ENCODE results near the gene TPSAB1.
"Not testable (repeated sequence)": the region's sequence is repeated elsewhere in the genome, so short reads cannot be mapped to it uniquely, and the experiment has no call there.

The TPSAB1 gene

GRCh38 chr16:1223355-1224214 lies 16.9 kb upstream of the TPSAB1 start:
- no peak for DNase-seq (ENCODE audit: low read depth)

GRCh38 chr16:1224558-1224957 lies 15.9 kb upstream of the TPSAB1 start:
- no peak for DNase-seq (ENCODE audit: low read depth)

GRCh38 chr16:1225051-1225451 lies 15.5 kb upstream of the TPSAB1 start, which contains the start of gene TPSG1:
TSS of gene TPSG1 (minus strand) at chr16:1225268. CDS start at chr16:1225252, 16 bp downstream.
- DNase-seq (ENCODE audit: low read depth), result no peak

GRCh38 chr16:1225728-1226311 lies 14.7 kb upstream of the TPSAB1 start:
- not testable (repeated sequence) for DNase-seq (ENCODE audit: low read depth)

GRCh38 chr16:1226692-1227091 lies 13.8 kb upstream of the TPSAB1 start:
- DNase-seq (ENCODE audit: low read depth), result not testable (repeated sequence)

GRCh38 chr16:1228227-1228626 lies 12.3 kb upstream of the TPSAB1 start:
- not testable (repeated sequence) for DNase-seq (ENCODE audit: low read depth)

GRCh38 chr16:1229476-1229875 lies 11.0 kb upstream of the TPSAB1 start:
- not testable (repeated sequence) for DNase-seq (ENCODE audit: low read depth)

GRCh38 chr16:1230084-1230470 lies 10.4 kb upstream of the TPSAB1 start, which contains the start of gene TPSB2:
TSS of gene TPSB2 (minus strand) at chr16:1230184. CDS start at chr16:1229951, 233 bp downstream.
- not testable (repeated sequence) for DNase-seq (ENCODE audit: low read depth)

GRCh38 chr16:1230471-1231212 lies 9.9 kb upstream of the TPSAB1 start:
- not testable (repeated sequence) for DNase-seq (ENCODE audit: low read depth)

- not testable (repeated sequence) for DNase-seq (ENCODE audit: low read depth)
Observed at GRCh38 chr16:1231301-1231700, 9.2 kb upstream of the TPSAB1 start.

GRCh38 chr16:1232049-1232748 lies 8.3 kb upstream of the TPSAB1 start:
- not testable (repeated sequence) for DNase-seq (ENCODE audit: low read depth)

GRCh38 chr16:1236659-1237058 lies 3.8 kb upstream of the TPSAB1 start:
- DNase-seq (ENCODE audit: low read depth), result not testable (repeated sequence)

GRCh38 chr16:1237990-1238389 lies 2.5 kb upstream of the TPSAB1 start:
- DNase-seq (ENCODE audit: low read depth), result no peak

GRCh38 chr16:1238909-1239308 lies 1.6 kb upstream of the TPSAB1 start:
- DNase-seq (ENCODE audit: low read depth), result not testable (repeated sequence)

GRCh38 chr16:1239575-1239974 lies 930 bp upstream of the TPSAB1 start:
- DNase-seq (ENCODE audit: low read depth), result not testable (repeated sequence)

GRCh38 chr16:1241081-1241480 lies 576 bp downstream of the TPSAB1 start:
- not testable (repeated sequence) for DNase-seq (ENCODE audit: low read depth)

- DNase-seq (ENCODE audit: low read depth), result not testable (repeated sequence)
Observed at GRCh38 chr16:1243363-1243762, 2.9 kb downstream of the TPSAB1 start.

- not testable (repeated sequence) for DNase-seq (ENCODE audit: low read depth)
Observed at GRCh38 chr16:1243907-1244850, 3.7 kb downstream of the TPSAB1 start.

GRCh38 chr16:1244881-1245280 lies 4.4 kb downstream of the TPSAB1 start:
- DNase-seq (ENCODE audit: low read depth), result no peak

GRCh38 chr16:1245452-1246020 lies 5.0 kb downstream of the TPSAB1 start:
- DNase-seq (ENCODE audit: low read depth), result no peak
